GM13976 (cell line): ENCODE data around the gene KRTAP3-1.

ENCODE experiments used
- DNase-seq: peaks from one replicate; pipeline ENCODE4 v3.0.0; 2012; ENCODE audit warnings: low spot score
- in situ Hi-C: fragments of 300-500 bp; cut with MboI; formaldehyde crosslinking; loops from one replicate; pipeline ENCODE4 v1.12.0; 2022; ENCODE audit warnings: low sequenced_read_pairs, mixed read lengths, inconsistent platforms; ENCODE audit not compliant: unreplicated experiment
- TF ChIP-seq, protein P1 (sequence below): IDR thresholded peaks from 2 replicates; pipeline ENCODE4 v1.5.1; 2012; ENCODE audit warnings: borderline replicate concordance, mild to moderate bottlenecking; ENCODE audit not compliant: insufficient read depth; ENCODE audit errors: extremely low read depth, missing control alignments, control extremely low read depth

The KRTAP3-1 gene

DNA sequence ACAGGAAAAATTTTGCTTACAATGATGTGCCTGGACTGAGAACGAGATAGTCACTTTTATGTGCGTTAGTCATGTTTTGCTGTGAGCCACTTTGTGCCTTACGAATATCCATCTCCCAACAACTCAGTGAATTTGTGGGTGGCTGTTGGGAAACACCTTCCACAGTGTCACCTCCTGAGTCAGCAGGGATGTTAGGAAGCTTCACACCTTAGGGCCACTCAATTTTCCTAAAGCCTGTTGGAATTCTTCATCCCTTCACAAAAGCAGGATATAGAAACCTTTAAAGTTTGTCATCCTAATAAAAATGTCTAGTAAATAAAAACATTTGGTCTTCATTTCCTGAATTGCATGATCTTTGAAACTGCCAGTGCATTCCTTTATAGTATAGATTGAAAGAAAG lies 4.3 kb upstream of the KRTAP3-1 start:
- TF ChIP-seq, protein P1, sequence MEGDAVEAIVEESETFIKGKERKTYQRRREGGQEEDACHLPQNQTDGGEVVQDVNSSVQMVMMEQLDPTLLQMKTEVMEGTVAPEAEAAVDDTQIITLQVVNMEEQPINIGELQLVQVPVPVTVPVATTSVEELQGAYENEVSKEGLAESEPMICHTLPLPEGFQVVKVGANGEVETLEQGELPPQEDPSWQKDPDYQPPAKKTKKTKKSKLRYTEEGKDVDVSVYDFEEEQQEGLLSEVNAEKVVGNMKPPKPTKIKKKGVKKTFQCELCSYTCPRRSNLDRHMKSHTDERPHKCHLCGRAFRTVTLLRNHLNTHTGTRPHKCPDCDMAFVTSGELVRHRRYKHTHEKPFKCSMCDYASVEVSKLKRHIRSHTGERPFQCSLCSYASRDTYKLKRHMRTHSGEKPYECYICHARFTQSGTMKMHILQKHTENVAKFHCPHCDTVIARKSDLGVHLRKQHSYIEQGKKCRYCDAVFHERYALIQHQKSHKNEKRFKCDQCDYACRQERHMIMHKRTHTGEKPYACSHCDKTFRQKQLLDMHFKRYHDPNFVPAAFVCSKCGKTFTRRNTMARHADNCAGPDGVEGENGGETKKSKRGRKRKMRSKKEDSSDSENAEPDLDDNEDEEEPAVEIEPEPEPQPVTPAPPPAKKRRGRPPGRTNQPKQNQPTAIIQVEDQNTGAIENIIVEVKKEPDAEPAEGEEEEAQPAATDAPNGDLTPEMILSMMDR: no peak
- in situ Hi-C loops: no loop called here
- DNase-seq: no peak

DNA sequence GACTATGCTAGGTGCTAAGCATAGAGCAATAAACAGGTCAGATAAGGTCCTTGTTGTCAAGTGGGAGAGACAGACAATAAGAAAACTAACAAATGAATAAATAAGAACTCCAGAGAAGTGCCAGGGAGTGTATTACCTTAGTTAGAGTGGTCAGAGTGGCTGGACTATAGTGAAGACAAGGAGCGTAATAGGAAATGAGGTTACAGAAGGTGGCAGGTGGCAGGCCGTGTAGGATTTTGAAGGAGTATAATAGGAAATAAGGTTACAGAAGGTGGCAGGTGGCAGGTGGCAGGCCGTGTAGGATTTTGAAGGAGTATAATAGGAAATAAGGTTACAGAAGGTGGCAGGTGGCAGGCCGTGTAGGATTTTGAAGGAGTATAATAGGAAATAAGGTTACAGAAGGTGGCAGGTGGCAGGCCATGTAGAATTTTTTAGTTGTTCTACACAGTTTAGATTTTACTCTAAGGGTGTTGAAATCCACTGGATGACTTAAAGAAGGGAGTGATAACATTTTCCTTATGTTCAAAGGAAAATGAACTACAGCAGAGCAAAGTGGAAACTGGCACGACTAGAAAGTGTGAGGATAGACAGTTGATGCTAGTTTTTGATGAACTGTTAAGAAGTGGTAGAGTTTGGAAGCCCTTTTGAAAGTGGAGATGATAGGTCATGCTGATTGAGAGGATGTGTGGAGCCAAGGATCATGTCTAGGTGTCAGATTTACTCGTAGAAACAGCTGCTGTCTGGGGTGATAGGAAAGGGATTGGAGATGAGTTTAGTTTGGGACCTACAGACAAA lies 3.6 kb upstream of the KRTAP3-1 start:
- no peak for DNase-seq
- in situ Hi-C loops: no loop called here
- TF ChIP-seq, protein P1: no peak

DNA sequence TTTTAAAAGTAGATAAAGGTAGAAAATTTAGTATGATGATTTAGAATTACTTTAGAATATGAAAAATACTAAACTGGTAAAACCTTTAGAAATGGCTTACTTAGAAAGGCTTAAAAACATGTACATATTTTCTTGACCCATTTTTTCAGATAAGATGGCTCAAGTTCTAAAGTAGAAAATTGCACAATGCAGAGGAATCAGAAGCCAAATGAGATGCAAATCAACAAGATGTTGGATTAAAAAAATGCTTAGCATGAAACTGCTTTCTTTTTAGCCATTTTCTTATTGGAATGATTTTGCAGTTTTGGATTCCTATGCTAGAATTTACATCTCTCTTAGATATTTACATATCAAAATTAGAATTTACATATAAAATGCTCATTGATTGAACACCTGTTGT lies 1.5 kb upstream of the KRTAP3-1 start:
- in situ Hi-C loops: no loop called here

DNA sequence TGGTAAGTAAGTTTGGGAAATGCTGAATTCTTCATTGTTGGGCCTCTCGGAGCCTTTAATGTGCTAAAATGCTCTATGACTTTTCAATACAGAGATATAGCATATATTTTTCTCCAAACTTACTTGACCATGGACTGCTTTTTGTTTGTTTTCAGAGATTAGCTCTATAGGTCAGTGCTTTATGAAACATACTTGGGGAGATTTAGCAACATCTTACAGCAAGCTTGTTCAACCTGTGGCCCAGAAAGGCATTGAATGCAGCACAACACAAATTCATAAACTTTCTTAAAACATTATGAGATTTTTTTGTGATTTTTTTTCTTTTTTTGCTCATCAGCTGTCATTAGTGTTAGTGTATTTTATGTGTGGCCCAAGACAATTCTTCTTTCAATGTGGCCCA lies 1.0 kb upstream of the KRTAP3-1 start:
- in situ Hi-C loops: no loop called here
- no peak for DNase-seq
- TF ChIP-seq, protein P1: no peak

More for the DNA sequence above, 1.5 kb upstream of the KRTAP3-1 start:
- no peak for DNase-seq
- TF ChIP-seq, protein P1: no peak

DNA sequence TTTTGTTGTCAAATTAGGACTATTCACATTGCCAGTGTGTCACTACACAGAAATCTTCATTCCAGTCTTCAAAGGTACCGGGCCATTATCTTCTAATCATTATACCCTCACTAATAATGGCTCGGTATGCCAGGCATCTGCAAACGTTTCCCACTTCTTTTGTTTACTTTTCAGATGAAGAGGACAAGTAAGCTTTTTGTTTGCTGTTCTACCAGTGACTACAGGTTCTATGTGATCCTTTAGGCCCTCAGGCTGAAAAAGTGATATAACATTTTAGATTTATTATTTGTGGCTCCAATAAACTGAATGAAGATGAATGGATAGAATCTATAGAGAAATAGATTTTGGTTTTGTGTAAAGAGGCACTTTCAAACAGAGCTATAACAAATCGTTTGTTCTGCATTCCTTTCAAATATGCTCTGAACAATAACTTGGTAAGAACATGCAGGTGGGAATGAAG lies 403 bp upstream of the KRTAP3-1 start:
- TF ChIP-seq, protein P1: no peak
- DNase-seq: no peak
- in situ Hi-C loops: no loop called here

DNA sequence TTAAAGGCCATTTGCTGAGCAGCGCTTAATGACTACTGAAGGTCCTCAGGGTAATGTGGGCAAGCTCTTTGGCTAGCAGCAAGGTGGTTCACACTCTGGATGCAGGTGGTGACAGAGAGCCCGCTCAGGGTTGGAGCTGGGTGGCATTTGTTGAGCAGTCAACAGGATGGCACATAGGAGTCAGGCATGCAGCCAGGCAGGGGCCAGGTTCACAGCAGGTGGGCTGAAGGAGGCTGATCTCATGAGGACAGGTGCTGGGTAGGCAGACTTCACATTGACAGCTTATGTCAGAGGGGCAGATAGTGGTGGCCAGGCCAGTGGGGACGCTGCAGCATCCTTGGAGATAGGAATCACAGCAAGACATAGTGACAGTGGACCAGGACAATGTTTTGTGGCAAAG lies 4.5 kb downstream of the KRTAP3-1 start:
- no peak for DNase-seq

More for the DNA sequence above, 4.5 kb downstream of the KRTAP3-1 start:
- TF ChIP-seq, protein P1: no peak
- in situ Hi-C loops: no loop called here
